NCI-H2107 (cell line): ENCODE results near the gene SPATA2.
"Not testable (repeated sequence)": the region's sequence is repeated elsewhere in the genome, so short reads cannot be mapped to it uniquely, and the experiment has no call there.

Experiments used
- DNase-seq: peaks from one replicate; lab custom pipeline; 2025; lab: John Stamatoyannopoulos, UW

The SPATA2 gene

DNA sequence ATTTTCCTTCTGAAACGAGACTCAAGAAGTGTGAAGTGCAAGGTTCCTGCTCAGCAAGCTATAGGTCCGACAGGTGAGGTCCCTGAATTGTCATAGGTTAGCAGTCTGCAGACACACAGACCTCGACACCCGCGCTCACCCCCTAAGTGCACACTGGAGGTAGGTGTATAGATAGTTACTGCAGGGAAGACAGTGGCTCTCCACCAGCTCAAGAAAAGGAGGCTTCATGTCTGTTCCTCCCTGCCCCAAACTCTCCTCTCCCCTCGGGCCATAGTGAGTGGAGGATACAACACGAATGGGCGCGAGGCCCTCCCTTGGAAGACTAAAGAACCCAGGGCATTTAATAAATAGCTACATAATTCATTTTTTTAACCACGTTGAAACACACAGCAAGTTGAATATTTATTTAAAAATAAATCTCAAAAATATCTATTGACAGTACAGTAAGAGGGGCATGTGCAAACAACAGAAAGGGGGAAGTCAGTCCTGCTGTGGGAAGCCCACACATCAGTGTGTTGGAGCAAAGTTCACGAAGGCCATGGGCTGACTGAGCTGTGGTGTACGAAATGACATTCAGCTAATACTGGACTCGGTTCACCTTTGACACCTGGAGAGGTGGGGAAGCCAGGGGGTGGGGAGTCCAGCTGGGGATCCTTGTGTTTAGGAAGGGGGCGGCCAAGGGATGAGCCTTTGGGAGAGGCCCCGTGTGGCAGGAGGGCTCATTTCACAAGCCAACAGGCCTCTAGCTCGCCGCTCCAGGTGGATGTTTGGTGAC lies 10.7 kb downstream of the SPATA2 start:
- DNase-seq = no peak

DNA sequence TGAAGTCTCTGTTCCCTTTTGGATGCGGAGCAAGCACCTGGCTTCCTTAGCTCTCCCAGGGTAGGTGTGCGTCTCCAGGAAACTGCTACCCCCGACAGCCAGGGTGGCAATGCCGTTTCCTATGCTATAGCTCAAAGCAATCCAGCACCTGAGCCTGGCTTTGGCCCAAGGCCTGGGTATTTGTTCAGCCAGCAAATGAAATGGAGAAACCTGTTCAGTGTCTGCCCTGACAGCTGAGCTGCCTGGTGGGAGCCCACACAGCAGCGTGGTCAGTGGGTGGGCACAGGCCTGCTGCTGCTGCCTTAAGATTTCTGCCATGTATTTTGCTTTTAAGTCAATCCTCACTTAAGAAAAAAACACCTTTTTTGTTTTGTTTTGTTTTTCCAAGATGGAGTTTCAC lies 13.7 kb downstream of the SPATA2 start:
- DNase-seq = no peak

GRCh38 chr20:49899541-49900383 lies 15.6 kb downstream of the SPATA2 start:
- DNase-seq = no peak

DNA sequence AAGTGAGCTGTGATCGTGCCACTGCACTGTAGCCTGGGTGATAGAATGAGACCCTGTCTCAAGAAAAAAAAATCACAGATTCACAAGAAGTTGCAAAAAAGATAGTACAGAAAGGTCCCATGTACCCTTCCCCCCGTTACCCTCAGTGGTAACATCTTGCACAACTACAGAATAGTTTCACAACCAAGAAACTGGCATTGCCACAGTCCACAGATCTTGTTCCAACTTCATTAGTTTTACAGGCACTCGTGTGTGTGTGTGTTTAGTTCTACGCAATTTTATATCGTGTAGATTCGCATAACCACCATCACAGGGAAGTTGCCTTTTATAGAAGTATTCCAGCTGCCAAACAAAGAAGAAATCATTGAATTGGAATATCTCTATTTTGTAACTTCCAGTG lies 19.1 kb downstream of the SPATA2 start:
- no peak for DNase-seq

- DNase-seq = not testable (repeated sequence)
These were observed 19.7 kb downstream of the SPATA2 start for GRCh38 chr20:49895474-49896093.

DNA sequence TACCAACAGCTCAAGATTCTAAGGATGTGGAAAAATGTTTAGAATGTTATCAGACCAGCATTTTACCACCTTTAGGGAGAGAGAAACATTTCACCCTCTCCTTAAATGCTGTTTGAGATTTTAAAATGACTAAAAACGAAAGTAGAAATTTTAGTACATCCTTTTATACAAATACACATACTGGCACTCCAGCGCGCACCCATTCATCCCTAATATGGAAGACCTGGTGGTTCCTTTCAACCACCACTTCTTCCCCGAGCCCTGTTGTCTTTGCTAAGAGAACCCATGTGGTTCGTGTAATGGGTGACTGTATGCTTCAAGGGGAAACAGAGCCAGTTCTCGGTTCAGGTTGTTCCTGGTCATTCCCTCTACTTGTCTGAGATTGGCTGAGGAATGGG lies 21.3 kb downstream of the SPATA2 start:
- no peak for DNase-seq

DNA sequence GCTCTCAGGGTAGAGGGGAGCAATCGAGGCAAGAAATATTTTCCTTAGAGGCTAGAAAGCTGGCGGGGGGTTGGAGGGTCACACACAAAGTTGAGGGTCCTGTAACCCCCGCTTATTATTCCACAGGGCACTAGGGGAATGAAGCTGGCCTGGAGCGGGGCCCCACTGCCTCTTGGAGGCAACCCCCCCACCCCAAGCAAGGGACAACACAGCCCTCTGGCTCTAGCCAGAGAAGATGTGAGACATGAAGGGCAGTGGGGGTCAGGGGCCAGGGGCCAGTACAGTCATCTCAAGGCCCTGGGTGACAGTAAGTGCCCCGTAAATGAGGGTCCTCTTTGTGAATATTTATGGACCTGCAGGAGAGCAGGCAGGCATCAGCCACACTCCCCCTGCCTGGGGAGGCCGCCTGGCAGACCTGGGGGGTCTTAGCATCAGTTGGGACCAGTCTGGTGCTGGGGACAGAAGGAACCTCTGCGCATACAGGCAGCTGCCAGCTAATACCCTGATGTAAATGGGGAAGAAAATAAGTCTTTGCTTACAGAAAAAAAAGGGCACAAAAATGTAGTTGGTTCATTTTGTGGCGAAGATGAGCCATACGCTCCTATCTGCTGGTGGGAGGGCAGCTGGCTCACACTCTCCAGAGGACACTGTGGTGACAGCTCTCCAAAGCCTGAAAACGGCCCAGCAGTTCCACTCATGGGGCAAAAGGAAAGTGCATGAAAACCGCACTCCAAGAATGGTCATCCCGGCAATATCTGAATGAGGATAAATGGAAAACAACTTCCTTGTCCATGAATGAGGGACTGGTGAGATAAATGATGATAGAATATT lies 21.9 kb downstream of the SPATA2 start:
- no peak for DNase-seq

GRCh38 chr20:49892817-49893216 lies 22.5 kb downstream of the SPATA2 start:
- no peak for DNase-seq

- no peak for DNase-seq
These were observed 23.1 kb downstream of the SPATA2 start for GRCh38 chr20:49892260-49892659.

GRCh38 chr20:49891476-49892110 lies 23.7 kb downstream of the SPATA2 start:
- DNase-seq = no peak

- no peak for DNase-seq
These were observed 24.6 kb downstream of the SPATA2 start for GRCh38 chr20:49890471-49891361.

GRCh38 chr20:49889935-49890333 lies 25.4 kb downstream of the SPATA2 start:
- no peak for DNase-seq

DNA sequence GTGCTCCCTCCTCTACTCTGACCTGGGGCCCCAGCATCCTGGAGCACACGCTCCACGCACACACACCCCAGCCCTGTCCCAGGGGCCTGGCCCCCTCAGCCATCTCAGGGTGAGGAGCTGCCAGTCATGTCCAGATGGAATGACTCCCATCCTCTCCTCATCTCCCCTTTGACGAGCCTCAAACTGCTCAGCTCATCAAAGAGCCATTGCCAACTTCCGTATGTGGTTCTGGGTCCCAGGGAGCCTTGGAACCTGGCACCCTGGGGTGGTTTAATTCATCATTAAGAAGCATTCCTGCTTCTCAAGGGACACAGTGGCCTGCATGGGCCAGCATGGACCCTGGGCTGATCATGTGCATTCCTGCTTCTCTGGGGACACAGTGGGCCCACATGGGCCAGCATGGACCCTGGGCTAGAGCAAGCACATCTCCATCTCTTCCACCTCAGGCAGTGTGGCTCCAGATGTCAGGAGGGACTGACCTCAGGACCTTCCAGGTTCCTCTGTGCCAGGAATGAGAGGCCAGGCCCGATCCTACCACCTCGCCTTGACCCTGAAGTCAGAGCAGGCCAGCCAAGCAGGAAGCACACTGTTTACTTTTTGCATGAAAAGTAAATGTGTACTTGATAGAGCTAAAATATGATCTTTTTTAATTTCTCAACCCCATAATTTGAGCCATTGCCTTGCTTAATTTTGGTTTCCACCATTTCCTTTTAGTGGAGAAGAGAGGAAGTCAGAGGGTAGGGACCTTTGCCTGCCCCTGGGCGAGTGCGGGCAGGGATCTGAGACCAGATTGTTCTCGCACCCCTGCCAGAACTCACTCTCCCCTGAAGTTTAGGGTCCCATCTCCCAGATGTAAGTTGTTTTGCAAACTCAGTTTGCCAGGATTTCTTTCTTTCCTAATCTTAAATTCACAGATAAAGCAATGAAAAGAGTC lies 26.1 kb downstream of the SPATA2 start:
- DNase-seq = no peak

DNA sequence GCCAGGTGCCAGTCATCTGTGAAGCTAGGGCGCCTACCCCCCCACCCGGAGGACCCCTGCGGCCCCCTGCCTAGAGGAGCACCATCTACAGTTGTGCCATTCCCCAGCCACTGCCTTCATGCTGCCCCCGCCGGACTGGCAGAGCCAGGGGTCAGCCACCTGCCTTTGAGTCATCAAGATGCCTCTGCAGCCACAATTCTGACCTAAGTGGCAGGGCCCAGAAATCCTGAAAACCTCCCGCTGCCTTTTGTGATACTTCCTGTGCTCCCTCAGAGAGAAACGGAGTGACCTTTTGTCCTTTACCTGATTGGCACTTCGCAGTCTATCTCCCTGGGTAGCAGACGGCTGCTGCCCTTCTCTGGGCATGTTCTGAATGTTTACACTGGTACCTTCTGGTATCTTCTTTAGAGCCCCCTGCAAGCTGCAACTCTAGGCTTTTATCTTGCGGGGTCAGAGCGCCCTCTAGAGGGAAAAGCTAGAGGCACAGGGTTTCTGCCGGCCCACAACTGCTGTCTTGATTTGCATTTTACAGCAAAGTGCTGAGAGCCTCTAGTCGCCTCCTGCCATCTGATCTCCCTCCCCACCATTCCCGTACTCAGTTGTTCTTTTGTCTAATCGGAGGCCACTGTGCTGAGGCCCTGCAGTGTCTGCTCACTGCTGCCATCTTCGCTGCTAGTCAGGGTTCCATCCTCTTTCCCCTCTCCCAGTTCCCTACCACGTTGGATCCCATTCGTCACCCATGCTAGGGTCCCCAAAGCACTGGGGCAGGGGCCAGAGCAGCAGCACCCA lies 26.9 kb downstream of the SPATA2 start:
- DNase-seq = peak; percentile 73

- DNase-seq = no peak
These were observed 27.8 kb downstream of the SPATA2 start for GRCh38 chr20:49887251-49888211.

GRCh38 chr20:49886571-49887213 lies 28.6 kb downstream of the SPATA2 start:
- DNase-seq = no peak
